Stimulated activated naive CD8-positive, alpha-beta T cell treated with anti-CD3 and anti-CD28 coated beads, Interleukin-15, amount 100 ng/mL, for 72 hours (primary cell): ENCODE data around the gene CALN1.
"Not testable (repeated sequence)": the region's sequence is repeated elsewhere in the genome, so short reads cannot be mapped to it uniquely, and the experiment has no call there.

ENCODE experiments used
- ATAC-seq: fragments of 150-1000 bp; cut with Tn5 transposase; 2 replicates; pipeline ENCODE4 v1.10.0; 2021; ENCODE audit warnings: mild to moderate bottlenecking, moderate library complexity
- DNase-seq, 2 donors: peaks; one replicate each; pipeline ENCODE4 v3.0.0; 2021 to 2022
- H3K27ac Mint-ChIP-seq, 2 donors: one replicate each; pipeline ENCODE4 v1.8.0; 2022; ENCODE audit warnings: mild to moderate bottlenecking in 2 of 2, mixed read lengths in 2 of 2, moderate library complexity in 2 of 2
- H3K27me3 Mint-ChIP-seq: one replicate; pipeline ENCODE4 v1.8.0; 2022; ENCODE audit warnings: mixed read lengths
- H3K4me1 Mint-ChIP-seq: one replicate; pipeline ENCODE4 v1.8.0; 2022; ENCODE audit warnings: mild to moderate bottlenecking, mixed read lengths
- H3K4me3 Mint-ChIP-seq, 2 donors: one replicate each; pipeline ENCODE4 v1.8.0; 2022; ENCODE audit warnings: mild to moderate bottlenecking in 2 of 2, mixed read lengths in 2 of 2, moderate library complexity in 1 of 2
- H3K9me3 Mint-ChIP-seq, 2 donors: one replicate each; pipeline ENCODE4 v1.8.0; 2022; ENCODE audit warnings: mixed read lengths in 2 of 2

The CALN1 gene

DNA sequence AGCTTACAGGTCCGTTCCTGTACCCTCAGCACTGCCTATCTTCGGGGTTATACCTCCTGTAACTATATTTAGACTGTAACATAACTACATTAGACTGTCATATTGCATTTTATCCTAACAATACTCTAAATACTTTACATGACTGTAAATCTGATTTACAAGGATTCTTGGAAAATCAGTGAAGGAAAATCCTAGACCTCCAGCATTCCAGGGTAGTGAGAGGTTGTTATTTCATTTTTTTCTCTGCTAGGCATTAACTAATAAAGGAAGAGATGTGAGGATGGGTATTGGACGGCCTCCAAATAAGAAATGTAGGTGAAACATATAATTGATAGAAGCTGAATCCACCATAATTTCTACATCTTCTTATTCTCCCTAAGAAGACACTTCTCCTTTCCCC lies 569.4 kb downstream of the CALN1 start:
- no peak for DNase-seq
- Mint-ChIP-seq H3K4me3 (no peak overlapping the region), H3K27me3 (no peaks in the 10 kb centered on the region), H3K4me1 (no peaks in the 10 kb centered on the region), H3K9me3 (peaks cover 7 to 10% of the 10 kb centered on the region in 2 donors), H3K27ac (no peak overlapping the region)
- ATAC-seq: no peak

DNA sequence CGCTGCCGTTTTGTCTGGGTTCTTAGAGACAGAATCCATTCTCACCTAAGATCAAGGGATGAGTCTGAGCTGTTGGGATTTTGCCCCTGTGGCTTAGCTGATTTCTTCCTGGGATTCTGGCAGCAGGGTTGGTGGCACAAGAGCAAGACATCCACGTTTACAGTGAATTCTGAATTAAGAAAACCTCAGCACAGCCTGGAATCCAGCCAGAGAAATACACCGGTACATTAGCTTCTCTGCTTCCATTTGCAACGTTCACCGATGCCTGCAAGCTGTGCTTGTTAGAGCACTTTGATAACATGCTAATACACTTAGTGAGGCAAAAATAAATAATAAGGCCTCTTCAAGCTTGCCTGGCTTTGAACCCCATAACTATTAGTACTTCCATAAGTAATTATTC lies 569.8 kb downstream of the CALN1 start:
- Mint-ChIP-seq H3K27me3 (no peaks in the 10 kb centered on the region), H3K4me1 (no peaks in the 10 kb centered on the region), H3K9me3 (peaks cover 6 to 7% of the 10 kb centered on the region in 2 donors), H3K27ac (no peak overlapping the region), H3K4me3 (no peak overlapping the region)
- no peak for ATAC-seq
- no peak for DNase-seq

DNA sequence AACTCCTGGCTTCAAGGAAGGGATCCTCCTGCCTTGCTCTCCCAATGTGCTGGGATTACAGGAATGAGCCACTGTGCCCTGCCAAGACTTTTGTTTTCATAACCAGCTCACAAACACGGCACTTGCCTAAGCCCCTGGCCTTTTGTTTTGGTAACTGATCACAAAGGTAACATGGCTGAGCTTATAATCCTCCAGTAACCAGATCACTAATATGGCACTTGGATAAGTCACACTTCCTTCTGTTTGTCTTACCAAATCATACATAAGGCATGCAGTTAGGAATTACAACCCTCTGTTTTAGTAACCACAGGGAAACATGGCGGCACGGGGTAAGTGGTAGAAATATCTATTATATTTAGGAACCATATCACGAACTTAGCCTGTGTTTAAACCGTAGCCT lies 577.1 kb downstream of the CALN1 start:
- Mint-ChIP-seq H3K27me3 (no peaks in the 10 kb centered on the region), H3K4me3 (no peak overlapping the region), H3K9me3 (peaks cover 0 to 9% of the 10 kb centered on the region in 2 donors), H3K4me1 (no peaks in the 10 kb centered on the region), H3K27ac (no peak overlapping the region)
- no peak for ATAC-seq
- DNase-seq: no peak

DNA sequence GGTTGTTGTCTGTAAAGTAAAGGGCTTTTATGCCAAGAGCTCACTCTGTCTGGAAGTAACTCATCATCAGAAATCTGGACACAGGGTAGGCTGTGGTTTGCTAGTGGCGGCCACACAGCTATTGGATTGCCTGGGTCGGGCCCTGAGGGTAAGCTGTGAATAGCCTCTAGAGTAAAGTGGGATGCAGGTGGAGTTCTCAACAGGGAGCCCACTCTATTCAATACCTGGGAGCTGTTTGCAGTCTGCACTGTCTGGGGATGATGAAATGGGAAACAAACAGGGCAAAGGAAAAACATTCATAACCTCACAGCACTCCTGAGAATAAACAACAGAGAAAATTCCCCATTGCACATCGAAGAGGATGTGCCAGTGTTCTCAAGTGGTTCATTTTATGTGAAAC lies 582.6 kb downstream of the CALN1 start:
- Mint-ChIP-seq H3K27me3 (no peaks in the 10 kb centered on the region), H3K4me3 (no peak overlapping the region), H3K27ac (no peak overlapping the region), H3K4me1 (no peaks in the 10 kb centered on the region), H3K9me3 (peaks cover 4 to 21% of the 10 kb centered on the region in 2 donors)
- ATAC-seq (no peak), DNase-seq (no peak)

DNA sequence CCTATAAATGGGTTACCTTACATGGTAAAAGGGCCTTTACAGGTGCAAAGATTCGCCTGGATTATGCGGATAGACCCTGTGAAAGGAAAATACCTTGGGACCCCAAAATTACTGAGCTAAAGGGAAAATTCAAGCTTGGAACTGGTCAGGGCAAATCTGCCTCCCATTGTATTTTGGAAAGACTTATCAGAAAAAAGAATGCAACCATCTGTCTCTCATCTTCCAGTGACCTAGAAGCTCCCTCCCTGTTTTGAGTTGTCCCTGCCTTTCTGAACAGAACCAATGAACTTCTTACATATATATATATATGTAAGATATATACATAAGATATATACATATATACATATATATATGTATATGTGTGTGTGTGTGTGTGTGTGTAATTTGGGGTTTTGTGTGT lies 583.8 kb downstream of the CALN1 start:
- no peaks in the 10 kb centered on the region for H3K27me3 Mint-ChIP-seq
- DNase-seq (no peak), ATAC-seq (no peak)
- H3K4me1 Mint-ChIP-seq: no peaks in the 10 kb centered on the region
- H3K27ac Mint-ChIP-seq: no peak overlapping the region
- H3K4me3 Mint-ChIP-seq: no peak overlapping the region
- H3K9me3 Mint-ChIP-seq: peaks cover 4 to 18% of the 10 kb centered on the region in 2 donors

DNA sequence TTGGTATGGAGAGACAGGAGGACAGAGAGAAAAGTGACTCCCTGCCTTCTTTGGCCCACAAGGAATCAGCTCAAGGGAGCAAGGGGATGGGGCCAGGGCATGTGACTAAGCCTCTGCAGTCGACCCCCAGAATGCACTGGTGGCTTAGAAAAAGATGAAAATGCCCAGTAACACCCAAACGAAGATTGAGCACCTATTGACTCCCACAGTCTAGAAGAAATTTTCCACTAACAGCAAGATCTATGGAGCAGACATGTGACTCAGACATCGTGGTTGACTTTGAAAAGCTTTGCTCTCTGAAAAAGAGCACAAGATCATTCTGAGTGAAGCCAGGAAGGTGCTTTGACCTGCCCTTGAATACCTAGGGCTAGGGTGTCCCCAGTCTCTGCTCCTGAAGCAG lies 586.0 kb downstream of the CALN1 start:
- H3K4me1 Mint-ChIP-seq: no peaks in the 10 kb centered on the region
- ATAC-seq (no peak), DNase-seq (no peak)
- peaks cover 4 to 12% of the 10 kb centered on the region in 2 donors for H3K9me3 Mint-ChIP-seq
- no peaks in the 10 kb centered on the region for H3K27me3 Mint-ChIP-seq
- H3K27ac Mint-ChIP-seq: peak overlapping the region in 1 of 2 donors; percentile 63
- H3K4me3 Mint-ChIP-seq: no peak overlapping the region

DNA sequence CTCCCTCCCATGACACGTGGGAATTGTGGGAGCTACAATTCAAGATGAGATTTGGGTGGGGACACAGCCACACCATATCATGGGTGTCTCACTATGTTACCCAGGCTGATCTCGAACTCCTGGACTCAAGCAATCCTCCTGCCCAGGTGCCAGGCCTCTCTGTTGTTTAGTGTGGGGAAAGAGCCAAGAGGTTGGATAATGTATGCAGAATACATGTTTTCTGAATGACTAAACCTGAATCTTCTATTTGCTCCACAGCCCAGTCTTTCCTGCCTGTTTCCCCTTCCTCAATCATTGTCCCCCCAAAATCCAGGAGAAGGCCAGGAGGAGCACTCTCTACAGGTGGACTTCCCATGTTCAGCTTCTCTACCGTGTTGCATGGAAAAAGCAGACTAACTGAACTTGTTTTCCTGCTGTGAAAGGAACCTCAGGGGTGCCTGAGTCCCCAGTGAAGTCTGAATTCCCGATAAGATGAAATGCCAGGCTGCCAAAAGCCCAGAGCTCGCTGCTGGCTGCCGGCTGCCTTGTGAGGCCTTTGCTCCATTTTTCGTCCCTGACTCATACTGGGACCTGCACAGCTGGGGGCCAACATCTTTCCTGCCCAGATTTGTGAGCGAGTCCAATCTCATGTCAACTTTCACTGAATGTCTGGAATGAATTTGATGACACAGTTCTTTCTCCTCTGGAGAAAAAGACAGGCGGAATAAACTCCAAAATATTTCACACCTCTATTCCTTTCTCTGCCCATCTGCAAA lies 588.0 kb downstream of the CALN1 start:
- peaks cover 9 to 27% of the 10 kb centered on the region in 2 donors for H3K9me3 Mint-ChIP-seq
- H3K4me1 Mint-ChIP-seq: no peaks in the 10 kb centered on the region
- no peak for ATAC-seq
- no peak overlapping the region for H3K27ac Mint-ChIP-seq
- DNase-seq: no peak
- H3K4me3 Mint-ChIP-seq: no peak overlapping the region
- no peaks in the 10 kb centered on the region for H3K27me3 Mint-ChIP-seq

DNA sequence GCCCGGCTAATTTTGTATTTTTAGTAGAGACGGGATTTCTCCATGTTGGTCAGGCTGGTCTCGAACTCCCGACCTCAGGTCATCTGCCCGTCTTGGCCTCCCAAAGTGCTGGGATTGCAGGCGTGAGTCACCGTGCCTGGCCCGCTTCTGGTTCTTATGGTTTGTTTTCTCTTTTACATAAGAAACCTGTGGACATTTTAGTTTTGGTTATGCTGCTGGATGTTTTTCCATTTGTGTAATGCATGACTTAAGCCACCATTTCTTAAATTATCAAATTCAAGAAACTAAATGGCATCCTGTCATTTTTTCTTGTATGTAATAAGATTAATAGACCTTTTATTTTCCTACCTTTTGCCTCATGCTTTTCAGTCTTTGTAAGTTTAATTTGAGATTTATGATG lies 589.7 kb downstream of the CALN1 start:
- not testable (repeated sequence) for H3K4me1 Mint-ChIP-seq, H3K27ac Mint-ChIP-seq, H3K4me3 Mint-ChIP-seq, DNase-seq, H3K27me3 Mint-ChIP-seq, ATAC-seq
- H3K9me3 Mint-ChIP-seq: peaks cover 9 to 27% of the 10 kb centered on the region in 2 donors

DNA sequence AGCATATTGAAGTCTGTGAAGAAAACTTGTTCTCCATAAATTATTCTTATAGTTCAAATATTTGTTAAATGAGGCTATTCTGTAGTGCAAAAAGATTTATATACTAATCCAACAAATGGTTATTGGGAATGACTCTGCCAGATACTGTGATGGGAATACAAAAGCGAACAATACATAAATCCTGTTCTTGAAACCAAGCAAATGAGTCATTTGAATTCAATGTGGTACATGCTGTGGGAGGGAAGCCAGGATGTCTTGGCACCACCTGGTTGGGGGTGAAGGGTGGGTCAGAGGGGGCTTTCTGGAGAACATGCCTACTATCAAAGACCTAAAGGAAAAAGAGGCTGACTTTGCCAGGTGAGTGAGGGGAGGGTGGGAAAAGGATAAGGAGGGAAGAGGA lies 594.2 kb downstream of the CALN1 start:
- Mint-ChIP-seq H3K9me3 (peaks cover 5 to 15% of the 10 kb centered on the region in 2 donors), H3K27ac (no peak overlapping the region), H3K27me3 (no peaks in the 10 kb centered on the region), H3K4me3 (no peak overlapping the region), H3K4me1 (no peaks in the 10 kb centered on the region)
- ATAC-seq (no peak), DNase-seq (no peak)

DNA sequence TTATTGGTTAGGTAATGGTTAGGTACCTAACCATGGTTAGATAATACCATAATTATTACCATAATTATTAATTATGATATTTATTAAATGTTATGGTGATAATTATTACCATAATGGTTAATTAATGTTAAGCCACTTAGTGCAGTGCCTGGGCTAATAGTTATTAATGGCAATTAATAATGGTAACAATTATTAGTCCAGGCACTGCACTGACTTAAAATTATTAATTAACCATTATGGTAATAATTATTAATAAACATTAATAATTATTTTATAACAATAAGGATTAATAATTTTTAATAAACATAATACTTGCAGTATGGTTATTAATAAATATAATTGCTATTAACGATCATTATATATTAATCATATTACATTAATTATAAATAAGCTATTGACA lies 604.0 kb downstream of the CALN1 start:
- DNase-seq (no peak), ATAC-seq (no peak)
- Mint-ChIP-seq H3K9me3 (peaks cover 0 to 25% of the 10 kb centered on the region in 2 donors), H3K27me3 (no peaks in the 10 kb centered on the region), H3K4me3 (no peak overlapping the region), H3K4me1 (no peaks in the 10 kb centered on the region), H3K27ac (no peak overlapping the region)

DNA sequence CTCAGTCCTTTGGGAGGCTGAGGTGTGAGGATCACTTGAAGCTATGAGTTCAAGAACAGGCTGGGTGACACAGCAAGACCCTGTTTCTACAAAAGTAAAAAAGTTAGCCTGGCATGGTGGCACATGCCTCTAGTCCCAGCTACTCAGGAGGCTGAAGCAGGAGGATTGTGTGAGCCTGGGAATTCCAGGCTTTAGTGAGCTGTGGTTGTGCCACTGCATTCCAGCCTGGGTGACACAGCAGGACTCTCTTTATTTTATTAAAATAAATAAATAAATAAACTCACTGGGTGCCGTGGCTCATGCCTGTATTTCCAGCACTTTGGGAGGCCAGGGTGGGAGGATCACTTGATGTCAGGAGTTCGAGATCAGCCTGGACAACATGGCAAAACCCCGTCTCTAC lies 607.9 kb downstream of the CALN1 start:
- Mint-ChIP-seq H3K4me1 (no peaks in the 10 kb centered on the region), H3K27ac (no peak overlapping the region), H3K27me3 (no peaks in the 10 kb centered on the region), H3K4me3 (no peak overlapping the region), H3K9me3 (peaks cover 0 to 33% of the 10 kb centered on the region in 2 donors)
- ATAC-seq (no peak), DNase-seq (no peak)

DNA sequence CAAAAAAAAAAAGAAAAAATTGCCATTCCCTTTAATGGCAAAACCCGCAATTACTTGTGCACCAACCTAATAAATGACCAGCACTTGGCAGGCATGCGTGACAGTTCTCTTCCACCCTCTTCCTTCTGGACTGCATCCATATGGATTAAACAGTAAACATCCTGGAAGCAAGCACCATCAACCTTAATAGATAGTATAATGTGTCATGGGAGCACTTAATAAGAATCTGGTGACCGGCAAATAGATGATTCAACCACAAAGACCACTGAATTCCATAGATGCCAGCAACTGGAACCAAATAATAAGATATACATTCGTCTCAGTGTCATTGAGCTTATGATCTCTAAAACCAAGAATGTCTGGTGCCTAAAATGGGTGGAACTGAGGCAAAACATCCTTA lies 610.2 kb downstream of the CALN1 start:
- Mint-ChIP-seq H3K27ac (no peak overlapping the region), H3K27me3 (no peaks in the 10 kb centered on the region), H3K9me3 (peaks cover 0 to 30% of the 10 kb centered on the region in 2 donors), H3K4me3 (no peak overlapping the region), H3K4me1 (no peaks in the 10 kb centered on the region)
- ATAC-seq (no peak), DNase-seq (no peak)

DNA sequence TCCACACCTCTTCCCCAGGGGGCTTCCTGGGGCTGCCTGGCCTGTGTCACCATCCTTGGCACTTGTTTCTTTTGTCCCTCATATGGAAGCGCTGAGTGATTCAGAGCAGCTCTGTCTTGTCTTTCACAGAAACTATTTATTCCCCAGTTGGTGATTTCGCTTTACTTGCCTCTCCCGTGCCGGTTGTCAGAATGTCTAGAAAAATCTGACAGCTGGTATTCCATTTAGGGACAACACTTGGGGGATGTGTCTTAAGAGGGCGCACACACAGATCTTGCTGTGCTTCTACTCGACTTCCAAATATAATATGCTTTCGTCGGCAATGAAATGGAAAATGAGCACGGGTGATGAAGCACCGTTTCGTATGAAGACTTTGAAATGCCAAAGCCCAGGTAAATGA lies 611.8 kb downstream of the CALN1 start:
- ATAC-seq (no peak), DNase-seq (no peak)
- Mint-ChIP-seq H3K27ac (no peak overlapping the region), H3K27me3 (no peaks in the 10 kb centered on the region), H3K9me3 (peaks cover 0 to 14% of the 10 kb centered on the region in 2 donors), H3K4me3 (no peak overlapping the region), H3K4me1 (no peaks in the 10 kb centered on the region)

DNA sequence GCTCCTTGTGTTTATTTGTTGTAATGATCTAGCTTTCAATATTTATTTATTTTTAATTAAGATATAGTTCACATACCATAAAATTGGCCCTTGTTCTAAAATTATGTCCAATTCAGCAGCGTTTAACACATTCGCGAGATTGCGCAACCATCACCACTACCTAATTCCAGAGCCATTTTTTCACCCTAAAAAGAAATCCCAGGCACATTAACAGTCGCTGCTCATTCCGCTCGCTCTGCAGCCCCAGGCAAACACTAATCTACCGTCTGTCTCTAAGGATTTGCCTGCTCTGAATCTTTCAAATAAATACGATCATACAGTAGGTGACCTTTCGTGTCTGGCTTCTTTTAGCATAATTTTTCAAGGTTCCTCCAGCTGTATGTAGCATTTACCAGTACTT lies 616.7 kb downstream of the CALN1 start:
- no peak overlapping the region for H3K27ac Mint-ChIP-seq
- ATAC-seq: no peak
- H3K4me1 Mint-ChIP-seq: no peaks in the 10 kb centered on the region

DNA sequence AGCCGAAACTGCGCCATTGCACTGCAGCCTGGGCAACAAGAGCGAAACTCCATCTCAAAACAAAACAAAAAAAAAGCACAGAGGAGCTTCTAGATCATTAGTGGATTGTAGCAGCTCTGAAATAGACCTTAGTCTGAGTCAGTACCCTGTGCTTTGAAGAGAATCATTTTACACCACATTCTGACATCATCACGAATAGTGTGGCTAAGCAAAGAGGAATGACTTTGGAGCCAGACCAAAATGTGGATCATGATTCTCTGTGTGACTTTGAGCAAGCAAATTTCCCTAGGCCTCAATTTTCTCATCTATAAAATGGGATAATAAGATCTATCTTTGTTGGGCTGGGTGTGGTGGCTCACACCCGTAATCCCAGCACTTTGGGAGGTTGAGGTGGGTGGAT lies 618.9 kb downstream of the CALN1 start:
- no peak for DNase-seq
- no peaks in the 10 kb centered on the region for H3K4me1 Mint-ChIP-seq
- no peaks in the 10 kb centered on the region for H3K27me3 Mint-ChIP-seq

More for the DNA sequence above, 616.7 kb downstream of the CALN1 start:
- DNase-seq: no peak
- Mint-ChIP-seq H3K9me3 (peaks cover 6 to 18% of the 10 kb centered on the region in 2 donors), H3K27me3 (no peaks in the 10 kb centered on the region), H3K4me3 (no peak overlapping the region)

DNA sequence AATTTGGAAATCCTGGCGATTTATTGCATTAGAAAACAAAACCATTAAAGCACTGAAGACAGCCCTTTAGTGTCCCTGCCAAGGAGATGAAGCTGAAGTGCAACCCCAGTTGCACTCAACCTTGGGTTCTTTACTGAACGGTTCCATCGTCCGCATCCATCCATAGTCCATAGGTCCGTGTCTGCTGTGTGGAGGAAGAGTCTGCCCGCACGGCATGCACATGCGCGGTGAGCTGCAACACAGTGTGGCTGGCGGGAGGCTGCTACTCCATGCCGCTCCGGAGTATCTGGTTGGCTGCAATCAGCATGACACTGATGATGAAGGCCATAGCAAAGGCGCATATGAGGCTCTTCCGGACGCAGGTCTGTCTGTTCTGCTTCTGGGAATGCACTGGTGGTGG lies 624.6 kb downstream of the CALN1 start:
- H3K27me3 Mint-ChIP-seq: no peaks in the 10 kb centered on the region
- H3K27ac Mint-ChIP-seq: no peak overlapping the region
- H3K9me3 Mint-ChIP-seq: peaks cover 13 to 41% of the 10 kb centered on the region in 2 donors
- ATAC-seq (no peak), DNase-seq (no peak)
- H3K4me3 Mint-ChIP-seq: no peak overlapping the region
- no peaks in the 10 kb centered on the region for H3K4me1 Mint-ChIP-seq

More for the DNA sequence above, 618.9 kb downstream of the CALN1 start:
- Mint-ChIP-seq H3K27ac (no peak overlapping the region), H3K9me3 (peaks cover 6 to 29% of the 10 kb centered on the region in 2 donors), H3K4me3 (no peak overlapping the region)
- no peak for ATAC-seq

DNA sequence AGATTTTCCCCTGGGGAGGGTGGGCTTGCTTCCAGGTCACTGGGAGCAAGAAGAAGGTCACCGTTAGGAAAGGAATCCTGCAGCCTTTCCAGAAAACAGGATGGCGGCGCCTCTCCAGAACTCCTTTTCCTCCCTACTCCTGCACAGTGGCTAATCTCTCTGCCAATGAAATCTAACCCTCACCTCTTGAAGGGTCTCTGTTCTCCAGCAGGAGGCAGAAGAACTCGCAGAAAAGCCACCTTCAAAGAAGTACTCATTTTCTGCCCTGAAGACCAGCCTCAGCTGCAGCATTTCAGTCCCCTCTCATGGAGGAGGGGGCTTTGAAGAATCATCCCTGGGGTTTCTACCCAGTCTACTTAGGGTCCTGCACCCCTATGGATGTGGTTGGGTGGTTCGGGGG lies 626.9 kb downstream of the CALN1 start:
- no peak overlapping the region for H3K4me3 Mint-ChIP-seq
- H3K27me3 Mint-ChIP-seq: no peaks in the 10 kb centered on the region
- no peak overlapping the region for H3K27ac Mint-ChIP-seq
- no peaks in the 10 kb centered on the region for H3K4me1 Mint-ChIP-seq
- ATAC-seq (no peak), DNase-seq (no peak)
- H3K9me3 Mint-ChIP-seq: peaks cover 7 to 33% of the 10 kb centered on the region in 2 donors
